ENCODE measurements around the gene PI16.
"Not testable (repeated sequence)": the region's sequence is repeated elsewhere in the genome, so short reads cannot be mapped to it uniquely, and the experiment has no call there.

PI16 gene

GRCh38 chr6:36976509-36976908 lies 22.0 kb downstream of the PI16 start:
- no peak for DNase-seq

DNA sequence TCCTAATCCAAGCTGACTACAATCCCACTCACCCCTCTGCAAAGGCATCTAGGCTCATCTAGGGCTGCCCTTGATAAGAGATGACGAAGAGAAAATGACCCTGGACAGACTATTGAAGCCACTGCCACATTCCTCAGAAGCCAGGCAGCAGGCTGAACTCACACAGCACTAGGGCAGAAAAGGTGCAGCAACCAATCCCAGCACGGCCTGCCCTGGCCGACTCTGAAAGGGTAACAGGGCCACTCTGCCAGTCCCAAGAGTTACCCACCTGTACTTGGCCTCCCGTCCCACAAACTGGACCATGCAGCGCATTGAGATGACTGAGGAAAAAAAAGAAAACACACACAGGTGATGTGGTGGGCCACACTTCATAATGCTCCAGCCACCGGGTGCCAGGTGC lies 22.4 kb downstream of the PI16 start:
- no peak for DNase-seq

DNA sequence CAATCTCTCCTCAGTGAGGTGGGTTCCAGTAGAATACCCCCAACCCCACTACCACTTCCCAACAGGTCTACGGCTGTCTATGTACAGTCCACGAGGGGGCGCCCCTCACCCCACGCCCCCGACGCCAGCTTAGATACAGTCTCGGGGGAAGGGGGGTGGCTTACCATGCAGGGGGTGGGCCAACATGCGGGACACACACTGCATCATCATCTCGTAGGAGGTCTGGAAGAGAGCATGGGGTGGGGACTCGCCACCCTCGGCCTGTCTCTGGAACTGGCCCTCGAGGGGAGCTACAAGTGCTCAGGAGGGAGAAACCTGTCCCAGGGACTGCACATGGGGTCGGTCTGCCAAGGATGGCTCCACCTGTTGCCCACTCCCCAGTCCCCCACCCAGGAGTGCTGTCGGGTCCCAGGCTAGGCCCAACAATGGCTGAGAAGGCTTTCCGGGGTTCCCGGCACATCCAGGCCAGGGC lies 23.0 kb downstream of the PI16 start:
- no peak for DNase-seq

GRCh38 chr6:36978421-36979346 lies 24.1 kb downstream of the PI16 start:
- DNase-seq: no peak

DNA sequence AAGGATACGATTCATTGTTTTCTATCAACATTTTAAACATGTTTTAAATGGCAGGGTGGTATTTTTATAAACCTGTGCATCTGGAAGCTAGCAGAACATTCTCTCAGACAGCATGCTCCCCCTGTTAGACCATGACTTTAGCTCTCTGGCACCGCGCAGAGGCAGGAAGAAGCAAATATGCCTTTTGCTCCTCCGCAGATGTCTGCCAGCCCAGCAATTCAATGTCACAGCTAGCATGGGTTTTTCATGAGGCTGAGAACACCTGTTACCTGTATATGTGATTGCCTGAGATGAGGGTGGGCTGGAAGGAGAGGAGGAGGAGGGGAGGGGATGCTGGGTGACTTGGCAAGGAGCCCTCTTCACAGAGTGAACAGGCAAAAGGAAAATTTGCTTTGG lies 24.8 kb downstream of the PI16 start:
- peak; percentile 56 for DNase-seq

- no peak for DNase-seq
Measured at GRCh38 chr6:36980129-36980528, 25.6 kb downstream of the PI16 start.

DNA sequence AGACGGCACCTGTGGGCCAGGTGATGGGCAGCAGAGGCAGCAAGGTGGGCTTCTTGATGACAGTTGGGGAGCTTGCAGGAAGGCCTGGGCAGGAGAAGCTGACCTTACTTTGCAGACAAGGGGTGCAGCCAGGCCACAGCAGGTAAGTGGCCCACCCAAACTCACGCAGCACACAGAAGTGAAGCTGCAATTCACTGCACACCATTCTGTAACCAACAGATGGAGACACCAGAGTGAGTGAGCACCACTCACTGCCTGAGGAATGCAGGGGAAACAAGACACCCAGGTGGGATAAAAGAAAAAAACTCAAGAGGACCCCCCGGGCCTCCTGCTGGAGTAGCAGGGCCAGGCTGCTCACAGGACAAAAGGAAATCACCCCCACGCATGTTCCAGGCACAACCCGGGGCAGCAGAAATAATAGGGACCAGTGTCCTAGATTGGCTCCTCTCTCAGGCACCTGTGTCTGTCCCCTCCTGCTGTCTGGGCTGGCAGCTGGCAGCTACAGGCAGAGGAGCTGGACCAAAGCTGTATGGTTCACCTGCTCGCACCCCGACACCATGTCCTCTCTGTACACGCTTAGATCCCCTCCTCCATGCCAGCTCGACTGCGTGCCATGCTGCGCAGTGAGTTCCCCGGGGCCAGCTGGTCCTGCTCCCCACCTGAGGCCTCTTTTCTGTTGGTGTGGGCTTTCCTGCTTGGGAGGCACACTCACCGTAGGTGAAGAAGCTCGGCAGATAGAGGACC lies 26.5 kb downstream of the PI16 start:
- no peak for DNase-seq

DNA sequence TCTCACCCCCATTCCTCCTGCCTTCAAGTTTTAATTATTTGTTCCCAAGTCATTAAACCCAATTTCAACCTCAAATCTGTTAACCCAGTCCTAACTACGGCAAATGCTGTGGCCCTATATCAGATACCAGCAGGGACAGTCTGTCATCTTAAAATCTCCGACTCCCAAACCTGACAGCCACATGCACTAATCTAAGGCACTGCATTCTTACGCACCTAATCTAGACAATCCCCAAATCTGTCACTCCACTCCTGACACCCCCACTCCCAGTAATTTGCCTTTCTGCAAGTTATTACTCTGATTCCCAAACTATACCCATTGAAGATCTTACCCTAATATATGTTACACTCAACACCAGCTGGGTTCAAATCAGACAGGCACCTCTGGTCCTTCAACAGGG lies 29.0 kb downstream of the PI16 start:
- no peak for DNase-seq

DNA sequence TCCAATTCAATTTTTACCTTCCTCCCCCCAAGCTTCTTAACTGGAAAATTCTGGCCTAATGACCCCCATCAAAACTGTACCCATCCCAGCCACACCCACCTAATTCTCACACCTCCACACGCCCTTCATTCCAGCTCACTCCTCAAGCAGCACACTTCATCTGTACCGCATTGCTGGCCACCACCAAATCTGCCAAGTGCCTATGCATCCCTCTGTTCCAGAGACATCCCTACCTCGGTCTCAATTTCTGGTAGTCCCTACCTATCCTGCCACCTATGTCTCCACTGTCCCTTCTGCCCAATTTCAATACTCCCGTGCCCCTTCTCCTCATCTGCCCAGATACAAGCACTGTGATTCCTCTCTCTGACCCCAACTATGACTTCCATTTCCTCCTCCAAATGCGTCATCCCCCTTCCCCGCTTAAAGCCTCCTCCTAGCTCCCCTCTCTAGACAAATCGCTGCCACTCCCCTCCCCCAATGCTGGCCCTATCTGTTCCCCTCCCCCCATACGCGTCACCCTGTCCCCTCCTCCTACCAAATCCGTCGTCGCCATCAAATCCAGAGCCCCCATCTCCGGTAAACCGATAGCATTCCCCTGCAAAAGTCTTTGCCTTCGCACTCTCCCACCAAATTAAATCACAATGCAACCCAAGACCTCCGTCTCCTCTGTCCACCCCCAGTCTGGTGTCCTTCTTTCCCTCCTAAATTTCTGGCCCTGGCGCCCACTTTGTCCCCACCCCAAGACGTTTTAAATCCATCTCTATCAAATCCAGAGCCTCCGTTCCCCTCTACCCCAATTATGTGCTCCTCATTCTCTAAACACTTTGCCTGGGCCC lies 30.3 kb downstream of the PI16 start:
- DNase-seq: peak; percentile 72

DNA sequence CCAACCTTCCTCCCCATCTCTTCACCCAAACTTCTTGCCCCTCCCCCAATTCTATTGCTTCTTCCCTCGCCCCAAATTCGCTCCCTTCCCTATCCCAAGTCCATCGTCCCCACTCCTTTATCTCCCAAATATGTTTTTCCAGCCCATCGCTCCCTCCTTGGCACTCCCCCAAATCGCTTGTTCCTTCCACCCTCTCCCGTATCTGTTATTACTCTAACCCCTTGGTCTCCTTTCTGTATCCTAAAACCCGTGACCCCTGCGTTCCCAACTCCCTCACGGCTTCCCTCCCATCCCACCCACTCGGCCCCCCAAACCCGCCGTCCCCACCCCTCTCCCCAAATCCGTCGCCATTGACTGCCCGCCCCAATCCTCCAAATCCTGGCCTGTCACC lies 30.9 kb downstream of the PI16 start:
- DNase-seq: no peak

- DNase-seq: peak; percentile 91
Measured at GRCh38 chr6:36985808-36986703, 31.5 kb downstream of the PI16 start, which contains the start of gene MTCH1. MTCH1 (minus strand) TSS chr6:36986196; CDS start chr6:36986173, 23 bp downstream.

- no peak for DNase-seq
Measured at GRCh38 chr6:36986704-36987047, 32.1 kb downstream of the PI16 start.

- DNase-seq: no peak
Measured at GRCh38 chr6:36989264-36989663, 34.7 kb downstream of the PI16 start.

- DNase-seq: not testable (repeated sequence)
Measured at GRCh38 chr6:36990401-36990800, 35.9 kb downstream of the PI16 start.

DNA sequence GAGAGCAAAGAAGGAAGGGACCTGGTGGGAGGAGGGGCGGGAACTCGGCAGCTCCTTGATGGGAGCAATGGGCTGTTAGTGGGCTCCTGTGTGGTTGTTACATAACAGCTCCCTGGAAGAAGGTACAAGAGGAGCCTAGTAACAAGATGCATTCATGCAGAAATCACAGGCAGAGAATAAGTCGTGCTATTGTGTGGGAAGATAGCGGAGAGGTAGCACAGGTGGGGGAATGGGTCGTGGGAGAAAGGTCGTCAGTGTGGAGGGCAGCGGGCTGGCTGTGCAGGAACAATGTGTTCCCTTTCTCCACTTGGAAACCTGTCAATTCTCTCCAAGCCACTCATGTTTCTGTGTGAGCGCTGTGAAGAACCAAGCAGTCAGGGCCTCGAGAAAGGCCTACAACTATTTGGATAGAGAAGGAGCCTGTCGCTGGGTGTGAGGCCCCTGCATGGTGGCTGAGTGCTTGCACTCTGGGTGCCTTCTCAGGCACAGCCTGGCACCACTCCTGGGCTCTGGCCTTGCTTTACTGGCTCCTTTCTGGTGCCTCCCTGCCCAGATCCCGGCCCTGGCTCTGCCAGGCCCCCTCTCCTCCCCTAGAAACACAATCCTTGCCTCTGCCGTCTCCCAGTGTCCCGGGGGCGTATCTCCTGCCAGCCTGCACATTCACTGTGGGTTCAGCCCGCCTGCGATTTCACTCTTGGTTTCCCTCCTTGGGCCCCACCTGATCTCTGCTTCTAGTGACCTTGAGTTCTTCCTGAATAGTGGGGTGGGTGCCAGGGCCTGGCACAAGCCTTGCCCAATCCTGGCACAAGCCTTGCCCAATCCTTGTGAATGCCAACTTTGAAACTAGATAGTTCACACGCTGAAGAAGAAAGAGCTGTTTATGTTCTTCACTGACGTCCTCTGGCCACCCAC lies 43.5 kb downstream of the PI16 start:
- DNase-seq: no peak

DNA sequence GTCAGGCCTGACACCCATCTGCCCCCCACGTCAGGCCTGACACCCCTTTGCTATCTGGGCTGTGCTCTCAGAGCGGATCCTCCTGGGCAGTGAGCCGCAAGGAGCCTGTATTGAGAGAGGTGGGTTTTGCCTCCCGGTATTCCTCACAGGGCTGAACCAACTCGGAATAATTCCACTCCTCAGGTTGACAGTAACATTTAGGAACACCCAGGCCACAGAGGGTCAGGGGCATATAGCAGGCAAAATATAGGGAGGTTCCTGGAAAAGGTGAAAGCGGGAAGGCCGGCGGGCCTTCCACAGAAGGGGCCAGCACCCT lies 44.1 kb downstream of the PI16 start:
- DNase-seq: no peak

DNA sequence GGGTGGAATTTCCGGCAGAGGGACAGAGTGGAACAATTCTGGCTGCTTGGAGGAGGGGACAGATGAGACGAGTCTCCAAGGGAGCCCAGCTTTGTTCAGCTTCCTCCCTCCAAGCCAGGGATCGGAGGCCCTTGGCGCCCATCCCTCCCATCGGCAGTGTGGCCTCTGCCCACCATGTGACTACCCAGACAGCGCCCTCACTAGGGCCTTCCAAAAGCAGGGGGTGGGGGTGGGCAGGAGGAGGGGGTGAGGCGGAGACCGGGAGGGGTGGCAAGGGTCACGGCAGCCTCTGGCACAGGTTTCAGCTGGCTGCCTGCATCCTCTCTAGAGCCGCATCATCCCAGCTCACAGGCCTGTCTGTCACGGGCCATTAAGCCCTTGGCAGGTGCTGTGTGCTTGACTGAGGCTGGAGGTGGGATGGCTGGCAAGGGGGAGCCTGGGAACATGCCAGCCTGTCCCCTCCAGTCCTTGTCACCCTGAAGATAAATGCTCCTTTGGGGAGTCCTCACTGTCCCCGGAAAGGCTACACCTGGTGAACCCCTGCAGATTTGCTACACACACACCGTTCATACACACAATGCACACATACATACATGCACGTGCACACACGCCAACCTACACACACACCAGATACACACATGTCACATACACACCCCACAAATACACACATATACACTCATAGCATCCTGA lies 44.7 kb downstream of the PI16 start:
- no peak for DNase-seq

- no peak for DNase-seq
Measured at GRCh38 chr6:36999751-37000125, 45.2 kb downstream of the PI16 start.

GRCh38 chr6:37004044-37004980 lies 49.8 kb downstream of the PI16 start:
- no peak for DNase-seq
